ENCODE measurements around the gene SLC37A4.
"Not testable (repeated sequence)": the region's sequence is repeated elsewhere in the genome, so short reads cannot be mapped to it uniquely, and the experiment has no call there.

Gene SLC37A4

GRCh38 chr11:119041821-119042514 is 11.3 kb upstream of the SLC37A4 start:
- H3K36me3 ChIP-seq (ENCODE audit: control insufficient read depth in 1 of 2, insufficient read depth in 2 of 2, low read length in 2 of 2), result peaks cover 20 to 25% of the 10 kb centered on the region in 2 experiments
- no peak overlapping the region for H3K18ac ChIP-seq (ENCODE audit: low read length)
- no peak overlapping the region for H4K12ac ChIP-seq (ENCODE audit: low read depth, low read length)
- H3K23ac ChIP-seq (ENCODE audit: low read length), result no peak overlapping the region
- no peak overlapping the region for H3K4ac ChIP-seq (ENCODE audit: low read depth, low read length)
- no peak overlapping the region for H4K91ac ChIP-seq (ENCODE audit: low read depth, low read length)
- no CpG with 5 or more reads among the region's 4 CpGs for WGBS (ENCODE audit: extremely low coverage, insufficient coverage, insufficient read length)
- no peak for DNase-seq
- no peak overlapping the region for H2BK12ac ChIP-seq (ENCODE audit: low read length)
- H2AFZ ChIP-seq (ENCODE audit: insufficient read depth, low read length, poor library complexity), result no peak overlapping the region
- no peak overlapping the region for H2BK120ac ChIP-seq (ENCODE audit: insufficient read depth, low read length, poor library complexity)
- H3K4me1 ChIP-seq (ENCODE audit: control insufficient read depth in 1 of 2, insufficient read depth in 2 of 2, low read length in 2 of 2), result no peaks in the 10 kb centered on the region
- no peak overlapping the region for H3K4me2 ChIP-seq (ENCODE audit: low read length)
- no peaks in the 10 kb centered on the region for H3K79me1 ChIP-seq (ENCODE audit: low read length)
- no peak overlapping the region for H3K9ac ChIP-seq (ENCODE audit: low read length)
- no peaks in the 10 kb centered on the region for H3K9me3 ChIP-seq (ENCODE audit: insufficient read depth, low read depth, low read length)
- no peak overlapping the region for H3K4me3 ChIP-seq (ENCODE audit: low read depth, low read length)
- H3K79me2 ChIP-seq (ENCODE audit: control insufficient read depth, insufficient read depth, low read length, poor library complexity), result no peaks in the 10 kb centered on the region
- no peaks in the 10 kb centered on the region for H3K27me3 ChIP-seq (ENCODE audit: insufficient read depth, low read length)
- no peak overlapping the region for H3K14ac ChIP-seq (ENCODE audit: low read length)
- no peak overlapping the region for H3K27ac ChIP-seq (ENCODE audit: low read depth, low read length)
- no peak overlapping the region for H2AK5ac ChIP-seq (ENCODE audit: low read length)
- H2BK5ac ChIP-seq (ENCODE audit: low read depth, low read length, poor library complexity), result no peak overlapping the region
- H4K8ac ChIP-seq (ENCODE audit: low read depth, low read length), result no peak overlapping the region

GRCh38 chr11:119039471-119039870 is 8.8 kb upstream of the SLC37A4 start:
- H3K14ac ChIP-seq (ENCODE audit: low read length); H2BK12ac ChIP-seq (ENCODE audit: low read length); H3K18ac ChIP-seq (ENCODE audit: low read length); H3K9me3 ChIP-seq (ENCODE audit: insufficient read depth, low read depth, low read length); H2AK5ac ChIP-seq (ENCODE audit: low read length); H3K4me1 ChIP-seq (ENCODE audit: control insufficient read depth in 1 of 2, insufficient read depth in 2 of 2, low read length in 2 of 2); H3K27me3 ChIP-seq (ENCODE audit: insufficient read depth, low read length); H3K9ac ChIP-seq (ENCODE audit: low read length); H4K91ac ChIP-seq (ENCODE audit: low read depth, low read length); H4K12ac ChIP-seq (ENCODE audit: low read depth, low read length); H2BK5ac ChIP-seq (ENCODE audit: low read depth, low read length, poor library complexity); H3K36me3 ChIP-seq (ENCODE audit: control insufficient read depth in 1 of 2, insufficient read depth in 2 of 2, low read length in 2 of 2); H4K8ac ChIP-seq (ENCODE audit: low read depth, low read length); H3K79me1 ChIP-seq (ENCODE audit: low read length); H3K4ac ChIP-seq (ENCODE audit: low read depth, low read length); H2AFZ ChIP-seq (ENCODE audit: insufficient read depth, low read length, poor library complexity); H3K27ac ChIP-seq (ENCODE audit: low read depth, low read length); H3K4me2 ChIP-seq (ENCODE audit: low read length); H2BK120ac ChIP-seq (ENCODE audit: insufficient read depth, low read length, poor library complexity); H3K4me3 ChIP-seq (ENCODE audit: low read depth, low read length); H3K79me2 ChIP-seq (ENCODE audit: control insufficient read depth, insufficient read depth, low read length, poor library complexity); H3K23ac ChIP-seq (ENCODE audit: low read length): not testable (repeated sequence)
- no CpG with 5 or more reads among the region's 11 CpGs for WGBS (ENCODE audit: extremely low coverage, insufficient coverage, insufficient read length)
- DNase-seq, result peak; percentile 83 to 90

- Histone ChIP-seq H3K23ac (ENCODE audit: low read length) (no peak overlapping the region), H3K79me1 (ENCODE audit: low read length) (no peaks in the 10 kb centered on the region), H3K36me3 (ENCODE audit: control insufficient read depth in 1 of 2, insufficient read depth in 2 of 2, low read length in 2 of 2) (no peaks in the 10 kb centered on the region), H2AK5ac (ENCODE audit: low read length) (no peak overlapping the region), H3K18ac (ENCODE audit: low read length) (no peak overlapping the region), H3K9ac (ENCODE audit: low read length) (no peak overlapping the region), H3K4me3 (ENCODE audit: low read depth, low read length) (no peak overlapping the region), H2BK120ac (ENCODE audit: insufficient read depth, low read length, poor library complexity) (no peak overlapping the region), H2BK5ac (ENCODE audit: low read depth, low read length, poor library complexity) (no peak overlapping the region), H4K8ac (ENCODE audit: low read depth, low read length) (no peak overlapping the region), H2BK12ac (ENCODE audit: low read length) (no peak overlapping the region), H2AFZ (ENCODE audit: insufficient read depth, low read length, poor library complexity) (no peak overlapping the region), H3K14ac (ENCODE audit: low read length) (no peak overlapping the region), H4K91ac (ENCODE audit: low read depth, low read length) (no peak overlapping the region), H3K9me3 (ENCODE audit: insufficient read depth, low read depth, low read length) (no peaks in the 10 kb centered on the region), H3K79me2 (ENCODE audit: control insufficient read depth, insufficient read depth, low read length, poor library complexity) (no peaks in the 10 kb centered on the region), H3K4ac (ENCODE audit: low read depth, low read length) (no peak overlapping the region), H3K4me2 (ENCODE audit: low read length) (no peak overlapping the region), H3K4me1 (ENCODE audit: control insufficient read depth in 1 of 2, insufficient read depth in 2 of 2, low read length in 2 of 2) (no peaks in the 10 kb centered on the region), H4K12ac (ENCODE audit: low read depth, low read length) (no peak overlapping the region), H3K27ac (ENCODE audit: low read depth, low read length) (no peak overlapping the region), H3K27me3 (ENCODE audit: insufficient read depth, low read length) (no peaks in the 10 kb centered on the region)
- DNase-seq, result no peak
- no CpG with 5 or more reads among the region's 5 CpGs for WGBS (ENCODE audit: extremely low coverage, insufficient coverage, insufficient read length)
Measured at GRCh38 chr11:119038884-119039283, 8.2 kb upstream of the SLC37A4 start.

- no peak overlapping the region for H4K91ac ChIP-seq (ENCODE audit: low read depth, low read length)
- H2AK5ac ChIP-seq (ENCODE audit: low read length), result no peak overlapping the region
- no peak overlapping the region for H3K23ac ChIP-seq (ENCODE audit: low read length)
- H3K14ac ChIP-seq (ENCODE audit: low read length), result no peak overlapping the region
- no peak for DNase-seq
- H3K9ac ChIP-seq (ENCODE audit: low read length), result no peak overlapping the region
- no peak overlapping the region for H2BK5ac ChIP-seq (ENCODE audit: low read depth, low read length, poor library complexity)
- H2BK12ac ChIP-seq (ENCODE audit: low read length), result no peak overlapping the region
- H3K36me3 ChIP-seq (ENCODE audit: control insufficient read depth in 1 of 2, insufficient read depth in 2 of 2, low read length in 2 of 2), result no peaks in the 10 kb centered on the region
- no peak overlapping the region for H3K4ac ChIP-seq (ENCODE audit: low read depth, low read length)
- H3K79me2 ChIP-seq (ENCODE audit: control insufficient read depth, insufficient read depth, low read length, poor library complexity), result peaks cover 7% of the 10 kb centered on the region
- H3K4me3 ChIP-seq (ENCODE audit: low read depth, low read length), result no peak overlapping the region
- no peak overlapping the region for H4K12ac ChIP-seq (ENCODE audit: low read depth, low read length)
- peaks cover 3% of the 10 kb centered on the region for H3K79me1 ChIP-seq (ENCODE audit: low read length)
- no peak overlapping the region for H3K18ac ChIP-seq (ENCODE audit: low read length)
- no peak overlapping the region for H4K8ac ChIP-seq (ENCODE audit: low read depth, low read length)
- H3K4me1 ChIP-seq (ENCODE audit: control insufficient read depth in 1 of 2, insufficient read depth in 2 of 2, low read length in 2 of 2), result peaks cover under 1 to 3% of the 10 kb centered on the region in 2 experiments
- H3K9me3 ChIP-seq (ENCODE audit: insufficient read depth, low read depth, low read length), result no peaks in the 10 kb centered on the region
- no peaks in the 10 kb centered on the region for H3K27me3 ChIP-seq (ENCODE audit: insufficient read depth, low read length)
- no peak overlapping the region for H3K27ac ChIP-seq (ENCODE audit: low read depth, low read length)
- no peak overlapping the region for H2AFZ ChIP-seq (ENCODE audit: insufficient read depth, low read length, poor library complexity)
- H2BK120ac ChIP-seq (ENCODE audit: insufficient read depth, low read length, poor library complexity), result no peak overlapping the region
- H3K4me2 ChIP-seq (ENCODE audit: low read length), result no peak overlapping the region
- no CpG with 5 or more reads among the region's 3 CpGs for WGBS (ENCODE audit: extremely low coverage, insufficient coverage, insufficient read length)
Measured at GRCh38 chr11:119034813-119035212, 4.1 kb upstream of the SLC37A4 start.

All from trophoblast cell (in vitro differentiated cells and primary cell).